Mammary epithelial cell (primary cell): Measurements from ENCODE around the gene DRC7.

ENCODE experiments used
- CTCF ChIP-seq, 2 donors: IDR thresholded peaks in 1 of 2; conservative IDR thresholded peaks in 1 of 2; 2 replicates each; pipeline ENCODE4 v1.5.1; 2011 to 2012; ENCODE audit warnings: inconsistent platforms in 2 of 2, low read length in 2 of 2, mild to moderate bottlenecking in 2 of 2, control low read depth in 1 of 2, low read depth in 1 of 2; ENCODE audit not compliant: insufficient read depth in 1 of 2; ENCODE audit errors: extremely low read depth in 1 of 2
- EZH2 ChIP-seq: IDR thresholded peaks from 2 replicates; pipeline ENCODE4 v1.6.1; 2012; ENCODE audit warnings: low read length, inconsistent platforms, borderline replicate concordance

GRCh38 chr16:57646388-57647039 is 48.1 kb upstream of the DRC7 start:
- TF ChIP-seq CTCF (conservative IDR thresholded peaks at IDR 0.05 in 1 of 2, IDR thresholded peaks at IDR 0.05 in 1 of 2; ENCODE audit: extremely low read depth in 1 of 2, insufficient read depth in 1 of 2, low read depth in 1 of 2, low read length in 2 of 2) (no peak), EZH2 (no peak)
